ENCODE results near the gene FBXL16.

DNA sequence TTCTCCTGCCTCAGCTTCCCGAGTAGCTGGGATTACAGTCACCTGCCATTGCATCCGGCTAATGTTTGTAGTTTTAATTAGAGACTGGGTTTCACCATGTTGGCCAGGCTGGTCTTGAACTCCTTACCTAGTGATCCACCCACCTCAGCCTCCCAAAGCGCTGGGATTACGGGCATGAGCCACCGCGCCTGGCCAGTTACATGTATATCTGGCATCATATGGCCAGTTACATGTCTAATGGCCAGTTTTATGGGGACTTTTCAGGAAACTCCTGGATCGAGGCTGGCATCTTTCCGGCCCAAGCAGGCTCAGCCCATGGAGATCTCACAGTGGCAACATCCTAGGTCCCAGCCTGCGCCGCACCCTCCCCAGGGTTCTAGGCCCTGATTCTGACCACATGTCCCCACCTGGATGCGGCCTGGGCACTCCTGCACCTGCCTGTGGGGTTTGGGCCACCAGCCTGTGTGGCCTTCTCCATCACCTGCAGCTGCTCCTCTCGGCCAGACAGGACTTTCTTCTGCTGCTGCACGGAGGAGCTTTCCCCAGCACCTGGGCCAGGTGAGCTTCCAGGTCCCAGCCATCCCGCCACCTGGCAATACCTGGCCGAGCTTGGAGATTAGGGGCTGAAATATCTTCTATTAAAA, 36.5 kb upstream of the FBXL16 start:
- TF ChIP-seq CTCF (IDR thresholded peaks at IDR 0.05; ENCODE audit: poor library complexity) (no peak), EZH2phosphoT487 (IDR thresholded peaks at IDR 0.05; ENCODE audit: low read depth, severe bottlenecking, unreplicated experiment) (no peak)
